WTC11 (cell line): ENCODE results near the gene FAM53B. TPM values are rescaled to one million over a fixed set of nuclear protein-coding genes. Genes with fewer than 3 reads are reported as not detected.
A peak's percentile ranks its signal among the peaks of the same experiment; 100 is the strongest.

Source experiments
- ATAC-seq: fragments of 200-7000 bp; cut with Tn5 transposase; 2 replicates; pipeline ENCODE4 v1.10.0; 2021; ENCODE audit warnings: mild to moderate bottlenecking, moderate library complexity
- CTCF ChIA-PET: fragments of 300-600 bp; sonication (Branson Sonifier 250); formaldehyde crosslinking; loops from one replicate; lab custom pipeline; 2021; ENCODE audit warnings: antibody characterized with exemption; lab: Charles Lee
- POLR2A ChIA-PET: fragments of 350-600 bp; sonication (Branson Sonifier 250); formaldehyde crosslinking; loops from one replicate; lab custom pipeline; 2021; ENCODE audit warnings: antibody characterized with exemption; lab: Charles Lee
- DNase-seq: peaks from one replicate; pipeline ENCODE4 v3.0.0; 2021; ENCODE audit warnings: low spot score
- H3K27ac Mint-ChIP-seq: 2 replicates; pipeline ENCODE4 v1.8.0; 2021; ENCODE audit warnings: mixed read lengths
- H3K27me3 Mint-ChIP-seq: 2 replicates; pipeline ENCODE4 v1.8.0; 2021; ENCODE audit warnings: low read depth, mild to moderate bottlenecking, moderate library complexity, mixed read lengths
- H3K36me3 Mint-ChIP-seq: 2 replicates; pipeline ENCODE4 v1.8.0; 2021; ENCODE audit warnings: mixed read lengths
- H3K4me1 Mint-ChIP-seq: 2 replicates; pipeline ENCODE4 v1.8.0; 2022; ENCODE audit warnings: mixed read lengths
- H3K4me3 Mint-ChIP-seq: 2 replicates; pipeline ENCODE4 v1.8.0; 2021; ENCODE audit warnings: mild to moderate bottlenecking, moderate library complexity, mixed read lengths
- H3K9me3 Mint-ChIP-seq: 2 replicates; pipeline ENCODE4 v1.8.0; 2021; ENCODE audit warnings: mixed read lengths
- CBFB ChIP-seq: sonication (generic); formaldehyde crosslinking; IDR thresholded peaks from 2 replicates; pipeline ENCODE4 v1.8.1; 2022; ENCODE audit warnings: mild to moderate bottlenecking, low read depth, missing genetic modification reagents
- CREB1 ChIP-seq: sonication (generic); formaldehyde crosslinking; IDR thresholded peaks from 2 replicates; pipeline ENCODE4 v1.8.0; 2023; ENCODE audit warnings: mild to moderate bottlenecking, missing genetic modification reagents
- CREM ChIP-seq: sonication (generic); formaldehyde crosslinking; IDR thresholded peaks from 2 replicates; pipeline ENCODE4 v1.8.1; 2022; ENCODE audit warnings: mild to moderate bottlenecking, missing genetic modification reagents, moderate library complexity
- E2F4 ChIP-seq: sonication (generic); formaldehyde crosslinking; IDR thresholded peaks from 2 replicates; pipeline ENCODE4 v1.8.1; 2022; ENCODE audit warnings: low read depth, mild to moderate bottlenecking, moderate library complexity, missing genetic modification reagents, borderline replicate concordance
- JAZF1 ChIP-seq: fragments of 250-450 bp; sonication (Bioruptor Pico); IDR thresholded peaks from 2 replicates; pipeline ENCODE4 v1.9.0; 2021; ENCODE audit warnings: moderate library complexity, mild to moderate bottlenecking, inconsistent platforms
- MYBL2 ChIP-seq: sonication (generic); formaldehyde crosslinking; IDR thresholded peaks from 2 replicates; pipeline ENCODE4 v1.8.1; 2023; ENCODE audit warnings: mild to moderate bottlenecking, moderate library complexity, missing genetic modification reagents
- NR2C2 ChIP-seq: sonication (generic); formaldehyde crosslinking; IDR thresholded peaks from 2 replicates; pipeline ENCODE4 v1.8.0; 2022; ENCODE audit warnings: mild to moderate bottlenecking, missing genetic modification reagents
- PRDM15 ChIP-seq: sonication (generic); formaldehyde crosslinking; IDR thresholded peaks from 2 replicates; pipeline ENCODE4 v1.8.0; 2022; ENCODE audit warnings: missing genetic modification reagents
- PREB ChIP-seq: sonication (generic); formaldehyde crosslinking; IDR thresholded peaks from 2 replicates; pipeline ENCODE4 v1.8.1; 2022; ENCODE audit warnings: mild to moderate bottlenecking, missing genetic modification reagents, moderate library complexity, borderline replicate concordance
- TEAD1 ChIP-seq: sonication (generic); formaldehyde crosslinking; IDR thresholded peaks from 2 replicates; pipeline ENCODE4 v1.8.0; 2022; ENCODE audit warnings: mild to moderate bottlenecking, missing genetic modification reagents
- USF1 ChIP-seq: sonication (generic); formaldehyde crosslinking; IDR thresholded peaks from 2 replicates; pipeline ENCODE4 v1.8.0; 2022; ENCODE audit warnings: mild to moderate bottlenecking, missing genetic modification reagents
- USF2 ChIP-seq: sonication (generic); formaldehyde crosslinking; IDR thresholded peaks from 2 replicates; pipeline ENCODE4 v1.8.1; 2023; ENCODE audit warnings: mild to moderate bottlenecking, missing genetic modification reagents, moderate library complexity
- ZNF232 ChIP-seq: sonication (generic); formaldehyde crosslinking; IDR thresholded peaks from 2 replicates; pipeline ENCODE4 v1.8.0; 2022; ENCODE audit warnings: mild to moderate bottlenecking, missing genetic modification reagents
- ZNF423 ChIP-seq: fragments of 250-450 bp; sonication (Bioruptor Pico); IDR thresholded peaks from 2 replicates; pipeline ENCODE4 v2.1.2; 2022; ENCODE audit warnings: mild to moderate bottlenecking, moderate library complexity
- ZNF532 ChIP-seq: fragments of 250-450 bp; sonication (Bioruptor Pico); IDR thresholded peaks from 2 replicates; pipeline ENCODE4 v1.9.0; 2021; ENCODE audit warnings: mild to moderate bottlenecking, borderline replicate concordance
- ZSCAN18 ChIP-seq: fragments of 250-450 bp; sonication (Bioruptor Pico); IDR thresholded peaks from 2 replicates; pipeline ENCODE4 v2.1.2; 2022; ENCODE audit warnings: mild to moderate bottlenecking, moderate library complexity
- total RNA-seq: library from RNA; stranded (reverse); gene quantifications from 3 replicates; pipeline ENCODE4 v1.2.3, GENCODE V29; 2021
- TF ChIP-seq, protein P1 (sequence below): sonication (generic); formaldehyde crosslinking; IDR thresholded peaks from 2 replicates; pipeline ENCODE4 v1.8.1; 2022; ENCODE audit warnings: low read depth, missing genetic modification reagents, borderline replicate concordance

Gene FAM53B
- total RNA-seq, 1 experiment from 2014 or later, result 21.3 TPM

GRCh38 chr10:124678557-124679240, 65.5 kb downstream of the FAM53B start (continued):
- no peak for TF ChIP-seq USF2
- TF ChIP-seq CBFB (CRISPR knock-in tag), result no peak
- TF ChIP-seq NR2C2 (CRISPR knock-in tag), result no peak
- no peak for TF ChIP-seq USF1 (CRISPR knock-in tag)
- TF ChIP-seq ZNF423 (CRISPR knock-in tag), result no peak
- TF ChIP-seq PRDM15 (CRISPR knock-in tag), result no peak
- TF ChIP-seq CREB1 (CRISPR knock-in tag), result no peak
- TF ChIP-seq TEAD1 (CRISPR knock-in tag), result no peak
- no peak for TF ChIP-seq CREM (CRISPR knock-in tag)

DNA sequence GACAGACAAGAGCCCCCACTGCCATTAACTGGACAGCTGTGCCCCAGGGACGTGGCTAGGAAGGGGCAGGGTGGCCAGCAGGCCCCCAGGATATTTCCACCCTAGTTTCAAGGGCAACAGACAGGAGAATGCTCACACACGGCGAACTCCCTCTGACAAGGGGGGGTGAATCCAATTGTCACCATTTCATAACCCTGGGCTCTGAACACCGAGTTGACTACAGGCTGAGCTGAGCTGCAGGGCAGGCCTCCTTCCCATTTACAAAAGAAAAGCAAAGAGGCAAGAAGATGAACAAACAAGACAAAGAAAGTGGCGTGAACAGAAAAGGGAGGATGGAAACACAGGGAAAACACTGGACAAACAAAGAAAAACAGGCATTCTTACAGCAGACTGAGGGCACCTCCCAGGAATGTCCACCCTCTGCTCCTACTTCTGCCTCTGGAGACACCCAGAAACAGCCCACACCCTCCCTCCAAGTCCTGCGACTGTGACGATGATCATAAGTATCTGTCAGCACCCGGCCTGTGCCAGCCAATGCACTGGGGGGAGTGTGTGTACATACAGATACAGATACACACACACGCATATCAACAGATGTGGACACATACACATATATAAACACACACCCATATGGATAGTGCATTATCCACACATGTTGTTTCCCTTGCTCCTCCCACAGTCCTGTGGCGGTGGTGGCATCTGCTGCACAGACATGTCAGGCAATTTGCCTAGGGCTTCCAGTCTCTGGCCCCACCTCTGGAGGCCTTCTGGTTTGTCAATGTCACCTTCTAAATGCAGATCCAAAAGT, 66.2 kb downstream of the FAM53B start:
- Mint-ChIP-seq H3K27me3 (no peaks in the 10 kb centered on the region), H3K4me1 (peaks cover 2% of the 10 kb centered on the region), H3K27ac (peak overlapping the region; percentile 89), H3K9me3 (no peaks in the 10 kb centered on the region), H3K36me3 (peaks cover 22% of the 10 kb centered on the region), H3K4me3 (no peak overlapping the region)
- ATAC-seq (no peak), DNase-seq (no peak)
- ChIA-PET CTCF (interaction anchor here (1.4 to 1.7 kb wide), 2 partner anchors 63 kb away, joined by 4 to 7 read pairs; no protein-coding TSS in a partner anchor), POLR2A (no interaction called here)
- TF ChIP-seq PREB (no peak), MYBL2 (CRISPR knock-in tag) (no peak), E2F4 (no peak), JAZF1 (no peak), ZNF232 (no peak), CREB1 (CRISPR knock-in tag) (no peak), ZSCAN18 (CRISPR knock-in tag) (no peak), ZNF532 (CRISPR knock-in tag) (no peak)
- TF ChIP-seq, protein P1, sequence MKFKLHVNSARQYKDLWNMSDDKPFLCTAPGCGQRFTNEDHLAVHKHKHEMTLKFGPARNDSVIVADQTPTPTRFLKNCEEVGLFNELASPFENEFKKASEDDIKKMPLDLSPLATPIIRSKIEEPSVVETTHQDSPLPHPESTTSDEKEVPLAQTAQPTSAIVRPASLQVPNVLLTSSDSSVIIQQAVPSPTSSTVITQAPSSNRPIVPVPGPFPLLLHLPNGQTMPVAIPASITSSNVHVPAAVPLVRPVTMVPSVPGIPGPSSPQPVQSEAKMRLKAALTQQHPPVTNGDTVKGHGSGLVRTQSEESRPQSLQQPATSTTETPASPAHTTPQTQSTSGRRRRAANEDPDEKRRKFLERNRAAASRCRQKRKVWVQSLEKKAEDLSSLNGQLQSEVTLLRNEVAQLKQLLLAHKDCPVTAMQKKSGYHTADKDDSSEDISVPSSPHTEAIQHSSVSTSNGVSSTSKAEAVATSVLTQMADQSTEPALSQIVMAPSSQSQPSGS, result no peak
